IPS-20b (cell line): ENCODE results near the gene SPI1.

Experiments
- H3K27ac ChIP-seq: one replicate; pipeline ENCODE4 v1.5.1; 2013; ENCODE audit warnings: low read length
- H3K27me3 ChIP-seq: 2 replicates; pipeline ENCODE4 v1.6.1; 2013; ENCODE audit warnings: mild to moderate bottlenecking, low read length, inconsistent platforms; ENCODE audit not compliant: insufficient read depth
- H3K36me3 ChIP-seq: 2 replicates; pipeline ENCODE4 v1.6.1; 2013; ENCODE audit warnings: low read depth, mild to moderate bottlenecking, inconsistent platforms, low read length, moderate library complexity; ENCODE audit not compliant: insufficient read depth
- H3K4me1 ChIP-seq: 2 replicates; pipeline ENCODE4 v1.6.1; 2013; ENCODE audit warnings: mild to moderate bottlenecking, control low read depth, inconsistent platforms, low read length, moderate library complexity; ENCODE audit not compliant: insufficient read depth
- H3K4me3 ChIP-seq: 2 replicates; pipeline ENCODE4 v1.5.1; 2013; ENCODE audit warnings: mild to moderate bottlenecking, low read length, inconsistent platforms
- H3K9ac ChIP-seq: 2 replicates; pipeline ENCODE4 v1.6.1; 2013; ENCODE audit warnings: low read depth, mild to moderate bottlenecking, inconsistent platforms, low read length, moderate library complexity
- H3K9me3 ChIP-seq: 2 replicates; pipeline ENCODE4 v1.6.1; 2013; ENCODE audit warnings: mild to moderate bottlenecking, low read depth, low read length, inconsistent platforms; ENCODE audit not compliant: insufficient read depth

The SPI1 gene

GRCh38 chr11:47350315-47350714 lies 28.0 kb downstream of the SPI1 start:
- no peak overlapping the region for H3K4me3 ChIP-seq
- no peaks in the 10 kb centered on the region for H3K9me3 ChIP-seq
- H3K9ac ChIP-seq: no peak overlapping the region
- no peaks in the 10 kb centered on the region for H3K27me3 ChIP-seq
- no peaks in the 10 kb centered on the region for H3K4me1 ChIP-seq
- no peak overlapping the region for H3K27ac ChIP-seq
- no peaks in the 10 kb centered on the region for H3K36me3 ChIP-seq

- Histone ChIP-seq H3K4me3 (no peak overlapping the region), H3K27ac (no peak overlapping the region), H3K36me3 (no peaks in the 10 kb centered on the region), H3K9ac (no peak overlapping the region), H3K9me3 (no peaks in the 10 kb centered on the region), H3K4me1 (no peaks in the 10 kb centered on the region), H3K27me3 (no peaks in the 10 kb centered on the region; the same call in 1 of the 2 replicates)
Measured at GRCh38 chr11:47349521-47350095, 28.7 kb downstream of the SPI1 start.

- H3K4me1 ChIP-seq: no peaks in the 10 kb centered on the region
- no peak overlapping the region for H3K4me3 ChIP-seq
- no peaks in the 10 kb centered on the region for H3K36me3 ChIP-seq
- no peak overlapping the region for H3K9ac ChIP-seq
- no peaks in the 10 kb centered on the region for H3K9me3 ChIP-seq
- H3K27me3 ChIP-seq: no peaks in the 10 kb centered on the region; the same call in 1 of the 2 replicates
- no peak overlapping the region for H3K27ac ChIP-seq
Measured at GRCh38 chr11:47348859-47349258, 29.5 kb downstream of the SPI1 start.

GRCh38 chr11:47348131-47348802 lies 30.1 kb downstream of the SPI1 start:
- no peaks in the 10 kb centered on the region; the same call in 1 of the 2 replicates for H3K27me3 ChIP-seq
- no peaks in the 10 kb centered on the region for H3K4me1 ChIP-seq
- no peak overlapping the region for H3K9ac ChIP-seq
- H3K4me3 ChIP-seq: no peak overlapping the region
- H3K27ac ChIP-seq: no peak overlapping the region
- no peaks in the 10 kb centered on the region for H3K9me3 ChIP-seq
- no peaks in the 10 kb centered on the region for H3K36me3 ChIP-seq

GRCh38 chr11:47347137-47347536 lies 31.2 kb downstream of the SPI1 start:
- no peaks in the 10 kb centered on the region; the same call in 1 of the 2 replicates for H3K27me3 ChIP-seq
- no peaks in the 10 kb centered on the region for H3K4me1 ChIP-seq
- H3K9me3 ChIP-seq: no peaks in the 10 kb centered on the region
- H3K36me3 ChIP-seq: no peaks in the 10 kb centered on the region
- H3K4me3 ChIP-seq: no peak overlapping the region
- H3K9ac ChIP-seq: no peak overlapping the region
- H3K27ac ChIP-seq: no peak overlapping the region

- Histone ChIP-seq H3K36me3 (no peaks in the 10 kb centered on the region), H3K4me3 (no peak overlapping the region), H3K9ac (no peak overlapping the region), H3K27me3 (no peaks in the 10 kb centered on the region; the same call in 1 of the 2 replicates), H3K9me3 (no peaks in the 10 kb centered on the region), H3K27ac (no peak overlapping the region), H3K4me1 (no peaks in the 10 kb centered on the region)
Measured at GRCh38 chr11:47345890-47346563, 32.3 kb downstream of the SPI1 start.

GRCh38 chr11:47342854-47343253 lies 35.5 kb downstream of the SPI1 start:
- Histone ChIP-seq H3K4me3 (no peak overlapping the region), H3K9ac (no peak overlapping the region), H3K36me3 (no peaks in the 10 kb centered on the region), H3K9me3 (no peaks in the 10 kb centered on the region), H3K27me3 (no peaks in the 10 kb centered on the region; the same call in 1 of the 2 replicates), H3K27ac (no peak overlapping the region), H3K4me1 (no peaks in the 10 kb centered on the region)

- H3K9ac ChIP-seq: no peak overlapping the region
- no peaks in the 10 kb centered on the region; the same call in 1 of the 2 replicates for H3K27me3 ChIP-seq
- H3K27ac ChIP-seq: no peak overlapping the region
- H3K9me3 ChIP-seq: no peaks in the 10 kb centered on the region
- H3K36me3 ChIP-seq: no peaks in the 10 kb centered on the region
- no peak overlapping the region for H3K4me3 ChIP-seq
- no peaks in the 10 kb centered on the region for H3K4me1 ChIP-seq
Measured at GRCh38 chr11:47342036-47342803, 36.1 kb downstream of the SPI1 start.

- no peaks in the 10 kb centered on the region for H3K36me3 ChIP-seq
- H3K4me3 ChIP-seq: no peak overlapping the region
- no peaks in the 10 kb centered on the region for H3K4me1 ChIP-seq
- no peaks in the 10 kb centered on the region; the same call in 1 of the 2 replicates for H3K27me3 ChIP-seq
- H3K9ac ChIP-seq: no peak overlapping the region
- H3K27ac ChIP-seq: no peak overlapping the region
- no peaks in the 10 kb centered on the region for H3K9me3 ChIP-seq
Measured at GRCh38 chr11:47340980-47341775, 37.2 kb downstream of the SPI1 start.

- Histone ChIP-seq H3K9ac (no peak overlapping the region), H3K27ac (no peak overlapping the region), H3K36me3 (no peaks in the 10 kb centered on the region), H3K9me3 (no peaks in the 10 kb centered on the region), H3K4me3 (no peak overlapping the region), H3K27me3 (no peaks in the 10 kb centered on the region; the same call in 1 of the 2 replicates), H3K4me1 (no peaks in the 10 kb centered on the region)
Measured at GRCh38 chr11:47340010-47340409, 38.3 kb downstream of the SPI1 start.
